LNCaP clone FGC (cell line): Measurements from ENCODE around the gene ADAD2.

Source experiments
- DNase-seq: peaks from one replicate; pipeline ENCODE4 v3.0.0-alpha.2; 2011; ENCODE audit warnings: low read depth
- H3K4me3 ChIP-seq: 2 replicates; pipeline ENCODE4 v1.5.1; 2011; ENCODE audit warnings: mild to moderate bottlenecking, low read depth, low read length, control low read depth
- CTCF ChIP-seq: IDR thresholded peaks from 2 replicates; pipeline ENCODE4 v1.5.1; 2012; ENCODE audit warnings: mild to moderate bottlenecking; ENCODE audit not compliant: control insufficient read depth, insufficient read depth; ENCODE audit errors: extremely low read depth

ADAD2 gene

GRCh38 chr16:84239909-84240308, 49.0 kb downstream of the ADAD2 start, which contains the start of gene KCNG4:
Gene KCNG4 (minus strand): TSS chr16:84240012. CDS start chr16:84237485, 2,527 bp downstream.
- no peak within 1 kb of the TSS for H3K4me3 ChIP-seq
- no peak for DNase-seq
- TF ChIP-seq CTCF: no peak

DNA sequence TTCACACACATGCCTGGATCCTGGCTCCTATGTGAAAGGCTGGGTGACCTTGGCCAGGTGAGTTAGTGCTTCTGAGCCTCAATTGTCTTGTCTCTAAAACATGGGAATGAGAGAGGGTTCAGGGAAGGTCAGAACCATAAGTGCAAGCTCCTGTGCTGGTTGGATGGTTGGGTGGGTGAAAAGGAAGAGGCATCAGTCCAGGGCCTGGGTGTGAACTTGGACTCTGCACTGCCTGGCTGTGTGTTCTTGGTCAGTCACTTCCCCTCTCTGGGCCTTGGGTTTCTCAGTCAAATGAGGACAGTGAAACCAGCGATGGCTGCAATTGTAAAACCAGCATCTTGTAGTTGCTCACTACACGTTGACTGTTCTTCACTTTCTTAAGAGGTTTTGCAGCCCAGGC, 49.5 kb downstream of the ADAD2 start:
- no peak for DNase-seq
- no peak for TF ChIP-seq CTCF

DNA sequence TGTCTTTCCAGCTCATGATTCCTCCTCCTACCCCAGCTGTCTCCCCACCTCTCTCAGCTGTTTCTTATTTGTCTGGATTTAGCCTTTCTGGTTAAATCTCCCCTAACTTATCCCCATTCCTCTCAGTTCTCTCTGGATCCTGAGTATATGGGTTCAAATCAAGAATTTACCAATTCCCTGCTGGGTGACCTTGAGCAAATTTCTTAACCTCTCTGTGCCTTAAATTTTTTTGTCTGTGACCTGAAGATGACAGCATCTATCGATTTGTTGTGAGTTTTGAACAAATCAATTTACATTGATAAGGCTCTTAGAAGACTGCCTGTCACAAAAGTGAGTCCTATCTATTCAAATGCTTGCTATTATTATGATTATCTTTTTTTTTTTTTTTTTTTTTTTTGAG, 50.8 kb downstream of the ADAD2 start:
- H3K4me3 ChIP-seq: no peak overlapping the region
- TF ChIP-seq CTCF: no peak
- no peak for DNase-seq

More for the DNA sequence above, 49.5 kb downstream of the ADAD2 start:
- no peak overlapping the region for H3K4me3 ChIP-seq

- no peak for DNase-seq
- H3K4me3 ChIP-seq: no peak overlapping the region
- TF ChIP-seq CTCF: no peak
Measured at GRCh38 chr16:84242839-84243238, 51.9 kb downstream of the ADAD2 start.

DNA sequence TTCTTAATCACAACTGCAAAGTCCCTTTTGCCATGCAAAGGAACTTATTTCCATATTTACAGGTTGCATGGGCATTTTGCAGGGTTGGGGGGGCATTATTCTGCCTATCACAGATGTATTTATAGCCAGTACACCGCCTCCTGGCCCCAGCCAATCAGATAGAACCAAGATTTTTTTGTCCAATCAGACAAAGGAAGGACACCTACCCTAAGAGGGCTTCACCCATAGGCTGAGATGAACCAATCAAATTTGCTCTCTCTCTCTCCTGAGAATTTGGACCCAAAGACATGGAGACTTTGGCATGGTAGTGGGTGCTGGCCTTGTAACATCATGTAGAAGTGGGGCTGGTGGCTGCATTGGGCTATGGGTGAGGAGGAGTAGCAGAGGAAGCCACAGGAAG, 52.8 kb downstream of the ADAD2 start:
- TF ChIP-seq CTCF: no peak
- no peak overlapping the region for H3K4me3 ChIP-seq
- DNase-seq: no peak

DNA sequence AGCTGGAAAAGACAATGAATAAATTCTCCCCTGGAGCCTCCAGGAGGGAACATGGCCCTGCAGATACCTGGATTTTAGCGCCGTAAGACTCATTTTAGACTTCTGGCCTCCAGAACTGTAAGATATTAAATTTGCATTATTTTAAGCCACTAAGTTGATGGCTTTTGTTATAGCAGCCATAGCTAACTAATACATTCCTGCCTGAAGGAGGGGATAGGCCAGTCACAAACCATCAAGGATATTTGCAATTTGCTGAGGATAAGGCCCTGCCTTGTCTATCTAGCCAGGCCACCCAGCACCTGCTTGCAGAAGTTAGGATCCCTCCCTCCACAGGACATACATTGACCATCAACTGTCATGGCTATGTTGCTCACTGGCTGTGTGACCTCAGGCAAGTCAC, 53.8 kb downstream of the ADAD2 start:
- no peak for TF ChIP-seq CTCF
- H3K4me3 ChIP-seq: no peak overlapping the region

GRCh38 chr16:84245956-84246678, 55.2 kb downstream of the ADAD2 start:
- no peak for TF ChIP-seq CTCF
- no peak for DNase-seq
- H3K4me3 ChIP-seq: no peak overlapping the region

More for the DNA sequence above, 53.8 kb downstream of the ADAD2 start:
- no peak for DNase-seq
